ENCODE data around the gene STK25. TPM values are rescaled to one million over a fixed set of nuclear protein-coding genes. Genes with fewer than 3 reads are reported as not detected.

STK25 gene
- total and polyA plus RNA-seq, 2 donors (not counting 3 experiments of a cell fraction or from before 2014, with no cell fraction given): 286 to 715 TPM

- Histone ChIP-seq H2AFZ (ENCODE audit: low read depth, low read length) (no peak overlapping the region), H3K4me1 (ENCODE audit: control insufficient read depth, extremely low read depth, insufficient read depth, low read length) (no peaks in the 10 kb centered on the region), H3K4me3 (replicated peaks in 1 of 3; ENCODE audit: insufficient read depth in 1 of 3, low read depth in 1 of 3, low read length in 3 of 3) (no peak overlapping the region), H3K4me2 (ENCODE audit: insufficient read depth, low read length) (no peak overlapping the region), H3K9ac (replicated peaks; ENCODE audit: extremely low read depth, insufficient read depth, low read length) (no peak overlapping the region), H4K20me1 (replicated peaks; ENCODE audit: control insufficient read depth, extremely low read depth, insufficient read depth, low read length) (no peaks in the 10 kb centered on the region), H3K9me3 (replicated peaks; ENCODE audit: control insufficient read depth, insufficient read depth, low read length) (no peaks in the 10 kb centered on the region), H3K9me1 (replicated peaks; ENCODE audit: control insufficient read depth, extremely low read depth, insufficient read depth, low read length) (no peaks in the 10 kb centered on the region), H3K36me3 (ENCODE audit: control insufficient read depth in 2 of 2, extremely low read depth in 1 of 2, insufficient read depth in 2 of 2, low read length in 2 of 2) (no peaks in the 10 kb centered on the region), H3K27ac (ENCODE audit: insufficient read depth, low read depth, low read length) (no peak overlapping the region), H3K79me2 (ENCODE audit: control insufficient read depth, insufficient read depth, low read length) (no peaks in the 10 kb centered on the region), H3K27me3 (ENCODE audit: control insufficient read depth in 2 of 2, insufficient read depth in 2 of 2, low read length in 2 of 2) (no peaks in the 10 kb centered on the region)
- BruUV-seq (replicated peaks): no TSS peak
- DNase-seq (ENCODE audit: low read depth, low spot score) (no peak), FAIRE-seq (no peak)
- ChIA-PET CTCF (no interaction called here), POLR2A (no interaction called here)
- intact Hi-C loops (cut with micrococcal nuclease) (no loop called here), dilution Hi-C loops (cut with MboI; ENCODE audit: extremely low pct_ligation_motif_present, low sequenced_read_pairs) (no loop called here)
- TF ChIP-seq CTCF (IDR thresholded peaks at IDR 0.05; ENCODE audit: extremely low read depth in 1 of 2, insufficient read depth in 1 of 2, low read depth in 1 of 2, low read length in 2 of 2) (no peak), POLR2AphosphoS5 (IDR thresholded peaks at IDR 0.05; ENCODE audit: insufficient read depth, low read depth, low read length) (no peak), EZH2 (IDR thresholded peaks at IDR 0.05; ENCODE audit: borderline replicate concordance, low read depth, low read length, severe bottlenecking) (no peak), JUN (IDR thresholded peaks at IDR 0.05; ENCODE audit: borderline replicate concordance, insufficient read depth, insufficient read length, low read depth) (no peak), POLR2A (IDR thresholded peaks at IDR 0.05; ENCODE audit: low read depth, low read length) (no peak), MYC (IDR thresholded peaks at IDR 0.05; ENCODE audit: low read depth, low read length) (no peak), FOS (IDR thresholded peaks at IDR 0.05; ENCODE audit: borderline replicate concordance, insufficient read depth, low read length) (no peak), GATA2 (IDR thresholded peaks at IDR 0.05; ENCODE audit: insufficient read depth, insufficient read length, low read depth, low read length) (no peak)
- TF ChIP-seq, protein P1, sequence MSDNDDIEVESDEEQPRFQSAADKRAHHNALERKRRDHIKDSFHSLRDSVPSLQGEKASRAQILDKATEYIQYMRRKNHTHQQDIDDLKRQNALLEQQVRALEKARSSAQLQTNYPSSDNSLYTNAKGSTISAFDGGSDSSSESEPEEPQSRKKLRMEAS (IDR thresholded peaks at IDR 0.05; ENCODE audit: insufficient read depth, insufficient read length): no peak
Measured at GRCh38 chr2:241465543-241465942, 42.8 kb downstream of the STK25 start.
